ENCODE data around the gene PCID2. TPM values are rescaled to one million over a fixed set of nuclear protein-coding genes. Genes with fewer than 3 reads are reported as not detected.

Gene PCID2
- polyA plus RNA-seq, 1 of the 3 experiments (the other 2 are of a cell fraction): 69.8 TPM

DNA sequence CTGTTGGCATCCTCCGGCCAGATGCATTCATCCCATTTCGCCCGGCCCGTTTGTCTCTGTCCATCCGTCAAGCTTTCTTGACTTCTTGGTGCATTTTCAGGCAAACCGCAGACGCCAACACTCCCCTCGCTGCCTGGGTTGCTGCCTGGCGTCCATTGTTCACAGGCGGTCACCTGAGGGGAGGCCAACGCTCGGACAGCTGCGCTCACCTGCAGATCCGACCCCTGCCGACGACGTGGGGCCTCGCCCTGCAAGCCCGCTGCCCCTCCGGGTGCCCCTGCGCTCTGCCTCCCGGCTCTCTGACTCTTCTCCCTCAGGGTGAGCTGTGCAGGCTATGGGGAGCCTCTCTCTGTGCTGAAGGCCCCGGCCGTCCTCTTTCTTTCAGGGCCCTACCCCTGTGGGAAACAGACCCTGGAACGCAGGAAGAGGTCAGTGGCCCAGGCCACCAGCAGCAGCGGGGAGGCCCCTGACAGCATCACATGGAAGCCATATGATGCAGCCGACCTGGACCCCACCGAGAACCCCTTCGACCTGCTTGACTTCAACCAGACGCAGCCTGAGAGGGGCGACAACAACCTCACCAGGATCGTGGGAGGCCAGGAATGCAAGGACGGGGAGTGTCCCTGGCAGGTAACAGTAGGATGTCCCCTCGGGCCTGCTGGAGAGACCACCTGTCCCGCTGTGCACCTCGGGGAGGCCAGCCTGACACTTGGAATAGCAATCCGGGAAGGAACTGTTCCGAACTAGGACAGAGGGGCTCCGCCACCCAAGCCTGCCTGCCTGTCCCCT lies 64.8 kb downstream of the PCID2 start:
- H4K20me1 ChIP-seq (ENCODE audit: insufficient read depth): no peaks in the 10 kb centered on the region
- H3K4me1 ChIP-seq (ENCODE audit: control insufficient read depth in 1 of 2, insufficient read depth in 2 of 2, low read depth in 1 of 2, low read length in 1 of 2): no peaks in the 10 kb centered on the region
- H3K36me3 ChIP-seq (replicated peaks in 1 of 2; ENCODE audit: control insufficient read depth in 1 of 2, insufficient read depth in 2 of 2, low read length in 1 of 2): no peaks in the 10 kb centered on the region
- ChIA-PET POLR2A (interaction anchor here (0.6 kb wide), 1 partner anchor 62 kb away, joined by 6 read pairs; no protein-coding TSS in a partner anchor), CTCF (no interaction called here)
- H3K9me2 ChIP-seq: no peaks in the 10 kb centered on the region
- no peaks in the 10 kb centered on the region for H3F3A ChIP-seq (replicated peaks; ENCODE audit: insufficient read depth)
- no peaks in the 10 kb centered on the region for H3K9me3 ChIP-seq
- no peak overlapping the region for H3K9ac ChIP-seq
- 75% methylated on average over 18 of the region's 39 CpGs for WGBS (ENCODE audit: low lambda C conversion rate)
- no peak overlapping the region for H3K27ac ChIP-seq (ENCODE audit: low read depth in 2 of 2, low read length in 1 of 2)
- DNase-seq: no peak
- no peaks in the 10 kb centered on the region for H3K79me2 ChIP-seq (ENCODE audit: insufficient read depth)
- H3K4me2 ChIP-seq: no peak overlapping the region
- no peak overlapping the region for H2AFZ ChIP-seq (ENCODE audit: low read depth)
- no peaks in the 10 kb centered on the region for H3K27me3 ChIP-seq (ENCODE audit: insufficient read depth)
- no peak overlapping the region for H3K4me3 ChIP-seq (ENCODE audit: low read depth in 2 of 2, low read length in 1 of 2)
- TF ChIP-seq FOXM1 (IDR thresholded peaks at IDR 0.05; ENCODE audit: low read depth): no peak
- TF ChIP-seq, protein P1, sequence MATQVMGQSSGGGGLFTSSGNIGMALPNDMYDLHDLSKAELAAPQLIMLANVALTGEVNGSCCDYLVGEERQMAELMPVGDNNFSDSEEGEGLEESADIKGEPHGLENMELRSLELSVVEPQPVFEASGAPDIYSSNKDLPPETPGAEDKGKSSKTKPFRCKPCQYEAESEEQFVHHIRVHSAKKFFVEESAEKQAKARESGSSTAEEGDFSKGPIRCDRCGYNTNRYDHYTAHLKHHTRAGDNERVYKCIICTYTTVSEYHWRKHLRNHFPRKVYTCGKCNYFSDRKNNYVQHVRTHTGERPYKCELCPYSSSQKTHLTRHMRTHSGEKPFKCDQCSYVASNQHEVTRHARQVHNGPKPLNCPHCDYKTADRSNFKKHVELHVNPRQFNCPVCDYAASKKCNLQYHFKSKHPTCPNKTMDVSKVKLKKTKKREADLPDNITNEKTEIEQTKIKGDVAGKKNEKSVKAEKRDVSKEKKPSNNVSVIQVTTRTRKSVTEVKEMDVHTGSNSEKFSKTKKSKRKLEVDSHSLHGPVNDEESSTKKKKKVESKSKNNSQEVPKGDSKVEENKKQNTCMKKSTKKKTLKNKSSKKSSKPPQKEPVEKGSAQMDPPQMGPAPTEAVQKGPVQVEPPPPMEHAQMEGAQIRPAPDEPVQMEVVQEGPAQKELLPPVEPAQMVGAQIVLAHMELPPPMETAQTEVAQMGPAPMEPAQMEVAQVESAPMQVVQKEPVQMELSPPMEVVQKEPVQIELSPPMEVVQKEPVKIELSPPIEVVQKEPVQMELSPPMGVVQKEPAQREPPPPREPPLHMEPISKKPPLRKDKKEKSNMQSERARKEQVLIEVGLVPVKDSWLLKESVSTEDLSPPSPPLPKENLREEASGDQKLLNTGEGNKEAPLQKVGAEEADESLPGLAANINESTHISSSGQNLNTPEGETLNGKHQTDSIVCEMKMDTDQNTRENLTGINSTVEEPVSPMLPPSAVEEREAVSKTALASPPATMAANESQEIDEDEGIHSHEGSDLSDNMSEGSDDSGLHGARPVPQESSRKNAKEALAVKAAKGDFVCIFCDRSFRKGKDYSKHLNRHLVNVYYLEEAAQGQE (IDR thresholded peaks at IDR 0.05; ENCODE audit: low read depth, low read length): no peak
- no peak for TF ChIP-seq TCF12 (IDR thresholded peaks at IDR 0.05)
- no peak for TF ChIP-seq JUND (IDR thresholded peaks at IDR 0.05)
- TF ChIP-seq RAD21 (IDR thresholded peaks at IDR 0.05; ENCODE audit: low read length): no peak
- no peak for TF ChIP-seq EP300 (IDR thresholded peaks at IDR 0.05; ENCODE audit: borderline replicate concordance in 1 of 2, low read depth in 1 of 2, low read length in 1 of 2)
- no peak for TF ChIP-seq FOXJ3 (CRISPR knock-in tag; IDR thresholded peaks at IDR 0.05)
- TF ChIP-seq USF2 (IDR thresholded peaks at IDR 0.05; ENCODE audit: borderline replicate concordance, low read depth, low read length): no peak
- no peak for TF ChIP-seq FOSL2 (IDR thresholded peaks at IDR 0.05; ENCODE audit: borderline replicate concordance, low read depth)
- TF ChIP-seq TEAD4 (IDR thresholded peaks at IDR 0.05; ENCODE audit: borderline replicate concordance, insufficient read depth): no peak
- TF ChIP-seq MAX (IDR thresholded peaks at IDR 0.05; ENCODE audit: low read depth): no peak
- no peak for TF ChIP-seq MEF2A (IDR thresholded peaks at IDR 0.05; ENCODE audit: borderline replicate concordance, low read depth)
- no peak for TF ChIP-seq POLR2AphosphoS5 (IDR thresholded peaks at IDR 0.05; ENCODE audit: low read depth, low read length)
- no peak for TF ChIP-seq RXRA (IDR thresholded peaks at IDR 0.05; ENCODE audit: borderline replicate concordance, low read depth)
- TF ChIP-seq GATA2 (CRISPR knock-in tag; IDR thresholded peaks at IDR 0.05): no peak
- TF ChIP-seq, protein P2, sequence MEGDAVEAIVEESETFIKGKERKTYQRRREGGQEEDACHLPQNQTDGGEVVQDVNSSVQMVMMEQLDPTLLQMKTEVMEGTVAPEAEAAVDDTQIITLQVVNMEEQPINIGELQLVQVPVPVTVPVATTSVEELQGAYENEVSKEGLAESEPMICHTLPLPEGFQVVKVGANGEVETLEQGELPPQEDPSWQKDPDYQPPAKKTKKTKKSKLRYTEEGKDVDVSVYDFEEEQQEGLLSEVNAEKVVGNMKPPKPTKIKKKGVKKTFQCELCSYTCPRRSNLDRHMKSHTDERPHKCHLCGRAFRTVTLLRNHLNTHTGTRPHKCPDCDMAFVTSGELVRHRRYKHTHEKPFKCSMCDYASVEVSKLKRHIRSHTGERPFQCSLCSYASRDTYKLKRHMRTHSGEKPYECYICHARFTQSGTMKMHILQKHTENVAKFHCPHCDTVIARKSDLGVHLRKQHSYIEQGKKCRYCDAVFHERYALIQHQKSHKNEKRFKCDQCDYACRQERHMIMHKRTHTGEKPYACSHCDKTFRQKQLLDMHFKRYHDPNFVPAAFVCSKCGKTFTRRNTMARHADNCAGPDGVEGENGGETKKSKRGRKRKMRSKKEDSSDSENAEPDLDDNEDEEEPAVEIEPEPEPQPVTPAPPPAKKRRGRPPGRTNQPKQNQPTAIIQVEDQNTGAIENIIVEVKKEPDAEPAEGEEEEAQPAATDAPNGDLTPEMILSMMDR (IDR thresholded peaks at IDR 0.05): no peak
- no peak for TF ChIP-seq NFIC (IDR thresholded peaks at IDR 0.05; ENCODE audit: borderline replicate concordance)

Measured in SK-N-SH (cell line).